Measurements from ENCODE around the gene ATP13A4.

- no peak for TF ChIP-seq CTCF (conservative IDR thresholded peaks at IDR 0.05)
- no peak for TF ChIP-seq ZFX (IDR thresholded peaks at IDR 0.05)
Observed at GRCh38 chr3:193593668-193594030, 39.0 kb upstream of the ATP13A4 start.
